Prostate gland (tissue), 2 donors: ENCODE measurements around the gene SBF2. TPM values are rescaled to one million over a fixed set of nuclear protein-coding genes. Genes with fewer than 3 reads are reported as not detected.
"Not testable (repeated sequence)": the region's sequence is repeated elsewhere in the genome, so short reads cannot be mapped to it uniquely, and the experiment has no call there.

Experiments used
- DNase-seq: peaks from one replicate; pipeline ENCODE4 v3.0.0-alpha.2; 2019; ENCODE audit warnings: low spot score
- H3K27ac ChIP-seq, 2 donors: fragments of 200-600 bp; sonication (generic); 2 replicates each; pipeline ENCODE4 v1.5.1; 2017 to 2019
- H3K27me3 ChIP-seq: fragments of 200-600 bp; sonication (generic); replicated peaks from 2 replicates; pipeline ENCODE4 v1.5.1; 2019; ENCODE audit not compliant: insufficient read depth
- H3K36me3 ChIP-seq, 2 donors: fragments of 200-600 bp; sonication (generic); 1 replicate in 1 of 2; 2 replicates in 1 of 2; pipeline versions ENCODE4 v1.5.1 to v1.8.1; 2017 to 2019
- H3K4me1 ChIP-seq: fragments of 200-600 bp; sonication (generic); replicated peaks from 2 replicates; pipeline ENCODE4 v1.5.1; 2019
- H3K4me3 ChIP-seq, 2 donors: fragments of 200-600 bp; sonication (generic); 2 replicates each; pipeline ENCODE4 v1.5.1; 2017 to 2019
- H3K9me3 ChIP-seq: fragments of 200-600 bp; sonication (generic); 2 replicates; pipeline ENCODE4 v1.5.1; 2017
- POLR2A ChIP-seq: fragments of 450-650 bp; IDR thresholded peaks from one replicate; pipeline ENCODE4 v1.6.1; 2016; ENCODE audit warnings: antibody characterized with exemption, mild to moderate bottlenecking
- POLR2AphosphoS5 ChIP-seq: sonication (generic); formaldehyde crosslinking; IDR thresholded peaks from one replicate; pipeline ENCODE4 v1.6.1; 2017; ENCODE audit warnings: antibody characterized with exemption
- WGBS: methylation state at CpG from one replicate; pipeline ENCODE4 v1.1.5; 2018; 5-methylcytosine and 5-hydroxymethylcytosine counted together
- intact Hi-C: fragments of 100-400 bp; cut with DNase I; formaldehyde crosslinking; loops from one replicate; pipeline ENCODE4 v1.14.2; 2022
- total RNA-seq, 2 donors: library from RNA; depleted of rRNA; stranded (reverse); fragments of >200 nt; gene quantifications; one replicate each; pipeline ENCODE4 v1.1.0, GENCODE V29; 2016
- TF ChIP-seq, protein P1 (sequence below), 4 experiments: fragments of 200-600 bp in 2 of 4; fragments of 450-650 bp in 2 of 4; sonication (generic) in 2 of 4; IDR thresholded peaks; 1 replicate in 3 of 4; 2 replicates in 1 of 4; pipeline ENCODE4 v1.5.1; 2016 to 2019; ENCODE audit warnings: antibody characterized with exemption in 4 of 4, mild to moderate bottlenecking in 2 of 4, moderate library complexity in 2 of 4

The SBF2 gene
- total RNA-seq, 2 donors from 2014 or later = 35.9 to 56.7 TPM

DNA sequence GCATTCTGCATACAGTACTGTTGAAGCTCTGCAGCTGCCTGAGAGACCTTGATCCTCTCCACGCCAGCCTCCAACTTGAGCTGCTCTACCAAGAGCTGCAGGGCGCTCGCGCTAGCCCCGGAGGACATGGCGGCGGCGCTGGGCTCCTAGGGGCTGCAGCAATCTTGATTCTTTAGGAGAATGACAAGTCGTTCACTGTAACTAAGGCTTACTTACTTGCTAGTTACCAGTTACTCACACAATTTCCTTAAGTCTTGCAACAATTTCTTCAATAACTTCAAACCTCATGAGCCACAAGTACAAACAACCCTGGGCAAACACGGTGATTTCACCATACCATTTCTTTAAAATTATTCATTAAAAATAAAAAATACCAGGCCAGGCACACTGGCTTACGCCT is 21.9 kb downstream of the SBF2 start:
- H3K4me3 ChIP-seq = no peak overlapping the region
- no peaks in the 10 kb centered on the region for H3K27me3 ChIP-seq
- no peaks in the 10 kb centered on the region for H3K4me1 ChIP-seq
- DNase-seq = no peak
- H3K27ac ChIP-seq = no peak overlapping the region
- H3K9me3 ChIP-seq = no peaks in the 10 kb centered on the region
- H3K36me3 ChIP-seq = no peaks in the 10 kb centered on the region
- TF ChIP-seq, protein P1, sequence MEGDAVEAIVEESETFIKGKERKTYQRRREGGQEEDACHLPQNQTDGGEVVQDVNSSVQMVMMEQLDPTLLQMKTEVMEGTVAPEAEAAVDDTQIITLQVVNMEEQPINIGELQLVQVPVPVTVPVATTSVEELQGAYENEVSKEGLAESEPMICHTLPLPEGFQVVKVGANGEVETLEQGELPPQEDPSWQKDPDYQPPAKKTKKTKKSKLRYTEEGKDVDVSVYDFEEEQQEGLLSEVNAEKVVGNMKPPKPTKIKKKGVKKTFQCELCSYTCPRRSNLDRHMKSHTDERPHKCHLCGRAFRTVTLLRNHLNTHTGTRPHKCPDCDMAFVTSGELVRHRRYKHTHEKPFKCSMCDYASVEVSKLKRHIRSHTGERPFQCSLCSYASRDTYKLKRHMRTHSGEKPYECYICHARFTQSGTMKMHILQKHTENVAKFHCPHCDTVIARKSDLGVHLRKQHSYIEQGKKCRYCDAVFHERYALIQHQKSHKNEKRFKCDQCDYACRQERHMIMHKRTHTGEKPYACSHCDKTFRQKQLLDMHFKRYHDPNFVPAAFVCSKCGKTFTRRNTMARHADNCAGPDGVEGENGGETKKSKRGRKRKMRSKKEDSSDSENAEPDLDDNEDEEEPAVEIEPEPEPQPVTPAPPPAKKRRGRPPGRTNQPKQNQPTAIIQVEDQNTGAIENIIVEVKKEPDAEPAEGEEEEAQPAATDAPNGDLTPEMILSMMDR (IDR thresholded peaks at IDR 0.05) = no peak
- TF ChIP-seq POLR2AphosphoS5 (no peak), POLR2A (no peak)
- 88% methylated on average over 3 of the region's 11 CpGs for WGBS
- intact Hi-C loops = no loop called here

DNA sequence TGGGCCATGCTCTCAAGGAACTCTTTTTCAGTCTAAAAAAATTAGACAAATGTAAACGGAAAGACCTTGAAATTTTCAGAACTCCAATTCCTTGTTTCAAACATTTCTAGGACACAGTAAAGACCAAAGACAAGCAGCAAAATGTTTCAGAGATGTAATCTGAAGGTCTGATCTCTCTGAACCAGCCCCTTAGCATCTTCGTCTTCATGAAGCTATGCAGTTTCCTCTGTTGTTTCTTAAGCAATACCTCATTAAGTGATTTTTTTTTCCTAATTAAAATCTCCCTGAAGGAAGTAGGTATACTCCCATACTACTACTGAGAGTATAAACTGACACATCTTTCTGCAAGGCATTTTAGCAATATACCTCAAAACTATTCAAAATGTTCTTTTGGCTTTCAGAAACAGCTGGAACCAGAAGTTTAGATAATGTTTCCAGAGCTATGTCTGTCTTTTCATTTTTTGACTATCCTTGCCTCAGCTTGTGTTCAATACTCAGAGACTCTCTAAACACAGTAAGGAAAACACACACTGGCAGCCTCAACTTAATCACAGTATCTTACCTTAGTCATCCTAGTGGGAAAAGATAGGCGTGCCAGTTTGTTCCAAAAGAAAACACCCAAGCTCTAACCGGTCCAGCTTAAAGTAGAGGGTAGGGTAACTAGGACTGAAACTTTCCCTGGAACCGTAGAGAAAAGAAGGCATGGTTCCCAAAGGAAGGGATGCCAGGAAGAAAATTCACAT is 25.1 kb downstream of the SBF2 start:
- Histone ChIP-seq H3K27me3 (no peaks in the 10 kb centered on the region), H3K36me3 (no peaks in the 10 kb centered on the region), H3K27ac (no peak overlapping the region), H3K4me3 (no peak overlapping the region), H3K4me1 (no peaks in the 10 kb centered on the region), H3K9me3 (no peaks in the 10 kb centered on the region)
- DNase-seq = no peak
- 72% methylated on average over 5 of the region's 5 CpGs for WGBS
- no peak for TF ChIP-seq POLR2AphosphoS5
- TF ChIP-seq, protein P1 (IDR thresholded peaks at IDR 0.05) = no peak
- no peak for TF ChIP-seq POLR2A
- intact Hi-C loops = no loop called here

DNA sequence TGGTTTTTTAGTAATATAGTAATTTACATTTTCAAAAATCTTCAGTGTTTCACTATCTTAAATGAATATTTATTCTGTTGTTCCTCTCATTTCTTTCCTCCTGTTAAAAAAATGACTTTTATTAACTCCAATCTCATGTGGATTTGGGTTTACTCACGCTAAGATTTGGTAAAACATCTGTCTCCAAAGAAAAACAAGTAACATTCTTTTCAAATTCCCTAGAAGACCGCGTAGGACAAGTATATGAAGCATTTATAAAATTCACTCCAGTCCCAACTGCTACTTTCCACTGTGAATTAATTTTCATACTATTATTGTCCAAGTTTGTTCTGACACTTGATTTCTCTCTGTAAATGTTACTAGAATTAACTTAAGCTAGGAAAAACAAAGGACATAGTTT is 26.2 kb downstream of the SBF2 start:
- Histone ChIP-seq H3K4me3 (no peak overlapping the region), H3K27ac (no peak overlapping the region), H3K36me3 (no peaks in the 10 kb centered on the region), H3K27me3 (no peaks in the 10 kb centered on the region), H3K4me1 (no peaks in the 10 kb centered on the region), H3K9me3 (no peaks in the 10 kb centered on the region)
- intact Hi-C loops = no loop called here
- no peak for TF ChIP-seq POLR2A
- TF ChIP-seq POLR2AphosphoS5 = no peak
- TF ChIP-seq, protein P1 (IDR thresholded peaks at IDR 0.05) = no peak
- WGBS = 92% methylated on average over 3 of the region's 3 CpGs
- DNase-seq = no peak

DNA sequence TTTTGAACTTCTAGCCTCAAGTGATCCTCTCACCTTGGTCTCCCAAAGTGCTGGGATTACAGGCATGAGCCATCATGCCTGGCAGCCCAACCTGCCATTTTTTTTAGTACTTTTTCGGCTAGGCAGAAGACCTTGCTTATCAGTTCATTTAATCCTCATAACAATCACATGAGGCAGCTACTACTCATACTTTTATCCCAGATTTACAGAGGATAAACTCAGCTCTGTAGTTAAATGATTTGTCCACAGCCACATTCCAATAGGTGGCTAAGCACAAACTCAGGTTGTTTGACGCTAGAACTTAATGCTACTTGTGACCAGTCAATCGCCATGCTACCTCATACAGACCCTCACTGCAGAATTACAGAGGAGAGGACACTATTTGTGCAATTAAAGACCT is 28.1 kb downstream of the SBF2 start:
- no peak overlapping the region for H3K27ac ChIP-seq
- no peaks in the 10 kb centered on the region for H3K27me3 ChIP-seq
- WGBS = 89% methylated on average over 3 of the region's 3 CpGs
- H3K36me3 ChIP-seq = no peaks in the 10 kb centered on the region
- TF ChIP-seq POLR2A = no peak
- no peak for TF ChIP-seq POLR2AphosphoS5
- TF ChIP-seq, protein P1 (IDR thresholded peaks at IDR 0.05) = no peak
- no peaks in the 10 kb centered on the region for H3K9me3 ChIP-seq
- DNase-seq = no peak
- intact Hi-C loops = no loop called here
- H3K4me1 ChIP-seq = no peaks in the 10 kb centered on the region
- no peak overlapping the region for H3K4me3 ChIP-seq

DNA sequence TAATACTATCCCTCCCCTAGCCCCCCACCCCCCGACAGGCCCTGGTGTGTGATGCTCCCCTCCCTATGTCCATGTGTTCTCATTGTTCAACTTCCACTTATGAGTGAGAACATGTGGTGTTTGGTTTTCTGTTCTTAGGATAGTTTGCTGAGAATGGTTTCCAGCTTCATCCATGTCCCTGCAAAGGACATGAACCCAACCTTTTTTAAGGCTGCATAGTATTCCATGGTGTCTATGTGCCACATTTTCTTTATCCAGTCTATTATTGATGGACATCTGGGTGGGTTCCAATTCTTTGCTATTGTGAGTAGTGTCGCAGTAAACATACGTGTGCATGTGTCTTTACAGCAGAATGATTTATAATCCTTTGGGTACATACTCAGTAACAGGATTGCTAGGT is 29.3 kb downstream of the SBF2 start:
- H3K27ac ChIP-seq, DNase-seq, H3K4me3 ChIP-seq, H3K4me1 ChIP-seq, H3K9me3 ChIP-seq, intact Hi-C loops, H3K36me3 ChIP-seq, H3K27me3 ChIP-seq: not testable (repeated sequence)
- WGBS = 95% methylated on average over 3 of the region's 3 CpGs
